GM10266 (cell line): ENCODE results near the gene HERC3.

ENCODE experiments used
- DNase-seq: peaks from one replicate; pipeline ENCODE4 v3.0.0; 2012; ENCODE audit errors: extremely low spot score
- CTCF ChIP-seq: IDR thresholded peaks from 2 replicates; pipeline ENCODE4 v1.5.1; 2012; ENCODE audit warnings: mild to moderate bottlenecking, low read depth; ENCODE audit not compliant: control insufficient read depth, insufficient read depth; ENCODE audit errors: missing control alignments

HERC3 gene

GRCh38 chr4:88713782-88714181 is 121.5 kb downstream of the HERC3 start:
- TF ChIP-seq CTCF: no peak
- DNase-seq: no peak

GRCh38 chr4:88718098-88718497 is 125.8 kb downstream of the HERC3 start:
- no peak for TF ChIP-seq CTCF
- DNase-seq: no peak

- TF ChIP-seq CTCF: no peak
- DNase-seq: no peak
Measured at GRCh38 chr4:88719381-88719780, 127.1 kb downstream of the HERC3 start.

GRCh38 chr4:88720451-88721428 is 128.5 kb downstream of the HERC3 start:
- DNase-seq: no peak
- no peak for TF ChIP-seq CTCF

GRCh38 chr4:88722276-88722780 is 130.0 kb downstream of the HERC3 start:
- TF ChIP-seq CTCF: no peak

GRCh38 chr4:88722828-88723227 is 130.5 kb downstream of the HERC3 start:
- no peak for TF ChIP-seq CTCF

More at GRCh38 chr4:88722276-88722780, 130.0 kb downstream of the HERC3 start:
- DNase-seq: no peak

GRCh38 chr4:88724406-88724805 is 132.1 kb downstream of the HERC3 start:
- DNase-seq: no peak
- no peak for TF ChIP-seq CTCF

More at GRCh38 chr4:88722828-88723227, 130.5 kb downstream of the HERC3 start:
- DNase-seq: no peak
